Lung (tissue), 12 donors: Measurements from ENCODE around the gene KCNMA1. TPM values are rescaled to one million over a fixed set of nuclear protein-coding genes. Genes with fewer than 3 reads are reported as not detected.
A peak's percentile ranks its signal among the peaks of the same experiment; 100 is the strongest.

ENCODE experiments used
- ATAC-seq: fragments of 200-7000 bp; cut with Tn5 transposase; one replicate; pipeline ENCODE4 v1.9.1; 2020; ENCODE audit warnings: moderate number of reproducible peaks; ENCODE audit not compliant: insufficient read depth, low FRiP score
- DNase-seq, 3 donors: peaks; one replicate each; pipeline ENCODE4 v3.0.0-alpha.2; 2013 to 2017
- H3K27ac ChIP-seq, 2 donors: one replicate each; pipeline ENCODE4 v1.5.1; 2013; ENCODE audit warnings: mild to moderate bottlenecking in 2 of 2, moderate library complexity in 2 of 2, control low read depth in 1 of 2, inconsistent platforms in 1 of 2, low read depth in 1 of 2, low read length in 1 of 2
- H3K27me3 ChIP-seq, 3 donors: one replicate each; pipeline ENCODE4 v1.5.1; 2013; ENCODE audit warnings: low read length in 2 of 3; ENCODE audit not compliant: control insufficient read depth in 3 of 3, insufficient read depth in 3 of 3
- H3K36me3 ChIP-seq, 4 donors: one replicate each; pipeline ENCODE4 v1.5.1; 2013; ENCODE audit warnings: low read length in 4 of 4, mild to moderate bottlenecking in 1 of 4, moderate library complexity in 1 of 4; ENCODE audit not compliant: control insufficient read depth in 4 of 4, insufficient read depth in 4 of 4
- H3K4me1 ChIP-seq, 5 donors: one replicate each; pipeline ENCODE4 v1.5.1; 2013; ENCODE audit warnings: low read length in 5 of 5, mild to moderate bottlenecking in 2 of 5, moderate library complexity in 1 of 5; ENCODE audit not compliant: control insufficient read depth in 5 of 5, insufficient read depth in 5 of 5
- H3K4me3 ChIP-seq: one replicate; pipeline ENCODE4 v1.5.1; 2013; ENCODE audit warnings: mild to moderate bottlenecking, control low read depth, moderate library complexity
- H3K9ac ChIP-seq, 2 donors: one replicate each; pipeline ENCODE4 v1.5.1; 2013; ENCODE audit warnings: low read length in 2 of 2, control low read depth in 1 of 2; ENCODE audit not compliant: insufficient read depth in 1 of 2
- H3K9me3 ChIP-seq, 4 donors: one replicate each; pipeline ENCODE4 v1.5.1; 2013; ENCODE audit warnings: low read length in 3 of 4, mild to moderate bottlenecking in 1 of 4, moderate library complexity in 1 of 4; ENCODE audit not compliant: control insufficient read depth in 4 of 4, insufficient read depth in 3 of 4
- WGBS, 2 donors: extraction: QIAGEN DNeasy Blood & Tissue Kit; methylation state at CpG; one replicate each; pipeline ENCODE4 v1.1.7; 2013; 5-methylcytosine and 5-hydroxymethylcytosine counted together
- polyA plus RNA-seq, 2 donors: library from polyadenylated mRNA; stranded (reverse); fragments of 200-250 nt; gene quantifications; one replicate each; pipeline ENCODE4 v1.2.1, GENCODE V29; 2013
- total RNA-seq, 2 donors: library from RNA; depleted of rRNA in 1 of 2; stranded (reverse); fragments of >200 nt in 1 of 2; gene quantifications; one replicate each; pipeline ENCODE4 v1.2.1, GENCODE V29; 2014 to 2021
- TF ChIP-seq, protein P1 (sequence below): IDR thresholded peaks from 2 replicates; pipeline ENCODE4 v1.5.1; 2012; ENCODE audit warnings: mild to moderate bottlenecking; ENCODE audit errors: control extremely low read depth, extremely low read depth
- donor health status: control.
- donor health status: control.
- donor health status: Bipolar disorder and iron deficiency.
- donor health status: healthy.
- donor health status: DM: yes; HTN: yes; CAD: no.

Gene KCNMA1
- total and polyA plus RNA-seq, 4 donors = 3.8 to 13.0 (median 5.5) TPM

DNA sequence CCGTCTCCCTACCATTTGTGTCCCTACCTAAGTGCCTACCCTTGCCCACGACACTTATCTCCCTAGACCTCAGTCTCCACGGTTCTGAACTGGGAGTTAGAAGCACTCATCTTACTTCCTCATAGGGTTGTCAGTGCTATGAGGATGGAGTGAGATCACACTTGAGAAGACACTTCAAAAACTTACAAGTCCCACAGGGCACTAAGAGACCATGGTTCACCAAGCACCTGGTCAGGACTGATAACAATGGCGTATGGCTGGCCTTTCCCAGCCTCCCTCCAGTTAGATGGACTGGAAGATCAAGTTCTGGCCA lies 43.2 kb downstream of the KCNMA1 start:
- Histone ChIP-seq H3K36me3 (no peaks in the 10 kb centered on the region), H3K9ac (no peak overlapping the region), H3K27me3 (no peaks in the 10 kb centered on the region), H3K27ac (no peak overlapping the region), H3K9me3 (no peaks in the 10 kb centered on the region), H3K4me1 (no peaks in the 10 kb centered on the region), H3K4me3 (no peak overlapping the region)
- 73 to 77% methylated on average over 4 of the region's 4 CpGs for WGBS, 2 donors
- ATAC-seq = no peak
- TF ChIP-seq, protein P1, sequence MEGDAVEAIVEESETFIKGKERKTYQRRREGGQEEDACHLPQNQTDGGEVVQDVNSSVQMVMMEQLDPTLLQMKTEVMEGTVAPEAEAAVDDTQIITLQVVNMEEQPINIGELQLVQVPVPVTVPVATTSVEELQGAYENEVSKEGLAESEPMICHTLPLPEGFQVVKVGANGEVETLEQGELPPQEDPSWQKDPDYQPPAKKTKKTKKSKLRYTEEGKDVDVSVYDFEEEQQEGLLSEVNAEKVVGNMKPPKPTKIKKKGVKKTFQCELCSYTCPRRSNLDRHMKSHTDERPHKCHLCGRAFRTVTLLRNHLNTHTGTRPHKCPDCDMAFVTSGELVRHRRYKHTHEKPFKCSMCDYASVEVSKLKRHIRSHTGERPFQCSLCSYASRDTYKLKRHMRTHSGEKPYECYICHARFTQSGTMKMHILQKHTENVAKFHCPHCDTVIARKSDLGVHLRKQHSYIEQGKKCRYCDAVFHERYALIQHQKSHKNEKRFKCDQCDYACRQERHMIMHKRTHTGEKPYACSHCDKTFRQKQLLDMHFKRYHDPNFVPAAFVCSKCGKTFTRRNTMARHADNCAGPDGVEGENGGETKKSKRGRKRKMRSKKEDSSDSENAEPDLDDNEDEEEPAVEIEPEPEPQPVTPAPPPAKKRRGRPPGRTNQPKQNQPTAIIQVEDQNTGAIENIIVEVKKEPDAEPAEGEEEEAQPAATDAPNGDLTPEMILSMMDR = no peak
- DNase-seq = no peak

DNA sequence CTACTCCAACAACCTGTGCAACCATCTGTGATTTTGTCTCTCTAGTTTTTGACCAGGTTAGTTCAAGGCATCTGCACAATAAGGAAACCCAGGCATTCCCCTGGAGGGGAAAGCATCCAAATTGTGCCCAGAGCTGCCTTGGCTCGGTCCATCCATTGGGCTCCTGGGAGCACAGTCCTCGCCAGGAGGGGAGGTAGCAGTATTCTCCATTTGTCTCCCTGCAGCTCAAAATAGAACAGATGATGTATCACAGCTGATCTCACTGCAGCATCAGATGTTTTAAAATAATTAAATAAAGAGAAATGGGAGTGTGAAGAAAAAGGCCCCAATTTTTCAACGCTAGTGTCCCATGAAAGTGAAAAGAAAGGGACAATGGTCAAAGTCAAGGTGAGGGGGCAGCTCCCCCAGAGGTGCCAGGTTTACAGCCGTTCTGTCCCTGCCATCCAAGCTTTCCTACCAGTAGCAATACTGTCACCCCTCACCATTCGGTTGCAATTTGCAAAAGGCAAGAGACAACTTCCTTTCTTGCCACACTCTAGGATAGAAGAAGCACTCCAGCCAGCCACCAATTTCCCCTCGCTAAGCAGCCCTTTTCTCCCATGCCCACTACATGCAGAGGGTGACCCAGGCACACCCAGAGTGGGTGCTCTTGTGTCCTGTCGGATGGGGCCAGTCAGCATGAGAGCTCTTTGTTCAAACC lies 43.7 kb downstream of the KCNMA1 start:
- ATAC-seq = no peak
- WGBS, 2 donors = 66 to 75% methylated on average over 7 of the region's 7 CpGs
- no peak overlapping the region for H3K27ac ChIP-seq

DNA sequence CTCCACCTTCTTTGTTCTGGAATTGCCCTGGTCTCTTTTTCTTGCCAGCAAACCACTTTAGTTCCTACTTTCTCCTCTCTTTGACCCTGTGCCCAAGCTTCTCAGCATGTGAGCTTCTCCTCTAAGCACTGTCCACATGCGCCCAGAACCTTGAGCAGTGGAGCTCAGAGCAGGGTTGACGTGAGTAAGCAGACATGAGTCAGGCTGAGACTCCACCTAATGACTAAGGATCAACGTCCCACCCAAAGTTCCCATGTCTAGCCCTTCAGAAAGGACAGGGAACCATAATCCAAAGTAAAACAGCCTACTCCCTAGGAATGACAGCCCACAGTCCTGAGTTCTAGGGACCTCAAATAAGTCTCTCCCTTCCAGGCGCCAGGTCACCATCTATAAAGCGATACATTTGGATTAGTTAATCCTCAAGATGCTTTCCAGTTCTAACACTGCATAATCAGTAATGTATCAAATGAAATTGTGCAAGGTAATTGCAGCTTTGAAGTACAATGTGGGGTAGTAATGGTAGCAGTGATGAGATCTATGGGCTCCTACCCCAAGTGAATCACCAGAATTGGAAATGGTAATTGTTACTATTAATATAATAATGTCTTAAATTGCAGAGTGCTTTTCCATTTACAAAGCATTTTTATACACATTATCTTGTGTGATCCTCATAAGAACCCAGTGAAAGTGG lies 44.5 kb downstream of the KCNMA1 start:
- Histone ChIP-seq H3K36me3 (no peaks in the 10 kb centered on the region), H3K27ac (no peak overlapping the region), H3K4me1 (no peaks in the 10 kb centered on the region), H3K27me3 (no peaks in the 10 kb centered on the region), H3K4me3 (no peak overlapping the region), H3K9me3 (no peaks in the 10 kb centered on the region), H3K9ac (no peak overlapping the region)
- 80 to 92% methylated on average over 5 of the region's 5 CpGs for WGBS, 2 donors
- TF ChIP-seq, protein P1 = no peak
- no peak for DNase-seq
- peak; percentile 41 for ATAC-seq

More for the DNA sequence above, 43.7 kb downstream of the KCNMA1 start:
- no peak overlapping the region for H3K4me3 ChIP-seq
- no peak for DNase-seq
- TF ChIP-seq, protein P1 = no peak
- H3K4me1 ChIP-seq = no peaks in the 10 kb centered on the region
- no peaks in the 10 kb centered on the region for H3K36me3 ChIP-seq
- H3K9ac ChIP-seq = no peak overlapping the region
- no peaks in the 10 kb centered on the region for H3K9me3 ChIP-seq
- H3K27me3 ChIP-seq = no peaks in the 10 kb centered on the region
